Natural killer cell (primary cell): ENCODE data around the gene GSPT1. TPM values are rescaled to one million over a fixed set of nuclear protein-coding genes. Genes with fewer than 3 reads are reported as not detected.

ENCODE experiments used
- ATAC-seq, 3 donors: fragments of 150-1000 bp in 2 of 3; fragments of 200-7000 bp in 1 of 3; cut with Tn5 transposase; 1 replicate in 1 of 3; 2 replicates in 2 of 3; pipeline ENCODE4 v1.10.0; 2021; ENCODE audit warnings: mild to moderate bottlenecking in 2 of 3, moderate library complexity in 2 of 3
- DNase-seq, 2 donors: peaks; one replicate each; pipeline versions ENCODE4 v3.0.0 to v3.0.0-alpha.2; 2013 to 2021; ENCODE audit warnings: mixed read lengths in 1 of 2
- H3K27ac ChIP-seq: one replicate; pipeline ENCODE4 v1.5.1; 2013; ENCODE audit warnings: mild to moderate bottlenecking, low read length
- H3K27me3 ChIP-seq: one replicate; pipeline ENCODE4 v1.6.1; 2013; ENCODE audit warnings: low read length; ENCODE audit not compliant: control insufficient read depth, insufficient read depth
- H3K36me3 ChIP-seq: one replicate; pipeline ENCODE4 v1.6.1; 2013; ENCODE audit warnings: low read length; ENCODE audit not compliant: control insufficient read depth, insufficient read depth
- H3K4me1 ChIP-seq: one replicate; pipeline ENCODE4 v1.6.1; 2013; ENCODE audit warnings: low read length; ENCODE audit not compliant: control insufficient read depth, insufficient read depth
- H3K4me3 ChIP-seq: one replicate; pipeline ENCODE4 v1.5.1; 2013; ENCODE audit warnings: low read length
- H3K9me3 ChIP-seq: one replicate; pipeline ENCODE4 v1.6.1; 2013; ENCODE audit warnings: low read length; ENCODE audit not compliant: control insufficient read depth, insufficient read depth
- H3K27ac Mint-ChIP-seq, 2 donors: one replicate each; pipeline ENCODE4 v1.8.0; 2022; ENCODE audit warnings: mild to moderate bottlenecking in 2 of 2, mixed read lengths in 2 of 2, moderate library complexity in 1 of 2
- H3K27me3 Mint-ChIP-seq, 2 donors: one replicate each; pipeline ENCODE4 v1.8.0; 2022; ENCODE audit warnings: low read depth in 2 of 2, mixed read lengths in 2 of 2
- H3K36me3 Mint-ChIP-seq: one replicate; pipeline ENCODE4 v1.8.0; 2022; ENCODE audit warnings: mixed read lengths
- H3K4me1 Mint-ChIP-seq, 2 donors: one replicate each; pipeline ENCODE4 v1.8.0; 2022; ENCODE audit warnings: mixed read lengths in 2 of 2
- H3K4me3 Mint-ChIP-seq: one replicate; pipeline ENCODE4 v1.8.0; 2022; ENCODE audit warnings: mild to moderate bottlenecking, moderate library complexity, mixed read lengths
- H3K9me3 Mint-ChIP-seq, 2 donors: one replicate each; pipeline ENCODE4 v1.8.0; 2022; ENCODE audit warnings: mixed read lengths in 2 of 2
- WGBS: methylation state at CpG from one replicate; pipeline ENCODE4 v1.1.7; 2013; ENCODE audit warnings: missing lambda C conversion rate; ENCODE audit not compliant: insufficient coverage; 5-methylcytosine and 5-hydroxymethylcytosine counted together
- intact Hi-C: fragments of 100-400 bp; cut with micrococcal nuclease; formaldehyde crosslinking; loops from one replicate; pipeline ENCODE4 v1.14.2; 2022
- total RNA-seq, 4 donors: library from RNA; stranded (reverse); fragments of 120-200 nt in 1 of 4; gene quantifications; one replicate each; pipeline versions ENCODE4 v1.2.3 to v1.2.4, GENCODE V29; 2013 to 2022
- TF ChIP-seq, protein P1 (sequence below): fragments of 200-600 bp; IDR thresholded peaks from one replicate; pipeline ENCODE4 v1.8.0; 2022; ENCODE audit warnings: antibody characterized with exemption

The GSPT1 gene
- total RNA-seq, 3 donors from 2014 or later (not counting 1 experiment from before 2014, with no cell fraction given), result 51.4 to 77.8 (median 60.8) TPM

DNA sequence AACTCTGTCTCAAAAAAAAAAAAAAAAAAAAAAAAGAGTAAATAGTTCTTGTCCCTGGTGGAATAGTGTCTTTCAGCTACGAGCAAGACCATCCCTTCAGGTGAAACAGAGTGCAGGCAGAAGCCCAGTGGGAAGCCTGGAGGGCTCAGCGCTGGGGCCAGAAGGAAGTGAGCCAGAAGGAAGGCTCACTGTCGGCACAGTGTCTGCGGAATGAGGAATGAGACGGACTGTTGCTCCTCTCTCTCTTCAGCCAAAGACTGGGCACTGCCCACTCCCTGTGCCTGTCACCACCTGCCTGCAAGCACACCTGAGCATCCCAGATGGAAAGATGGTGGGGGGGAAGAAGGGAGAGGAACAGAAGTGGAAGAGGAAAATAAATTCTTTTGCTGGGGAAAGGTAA lies 71.9 kb downstream of the GSPT1 start:
- H3K9me3 ChIP-seq, result no peaks in the 10 kb centered on the region
- ATAC-seq, result no peak
- no peak overlapping the region for H3K27ac ChIP-seq
- Mint-ChIP-seq H3K9me3 (no peaks in the 10 kb centered on the region), H3K27me3 (no peaks in the 10 kb centered on the region), H3K4me3 (no peak overlapping the region), H3K27ac (peak overlapping the region in 1 of 2 donors; percentile 29), H3K36me3 (peaks cover 8% of the 10 kb centered on the region), H3K4me1 (peaks cover 0 to 10% of the 10 kb centered on the region in 2 donors)
- intact Hi-C loops, result no loop called here
- no peaks in the 10 kb centered on the region for H3K4me1 ChIP-seq
- no peaks in the 10 kb centered on the region for H3K27me3 ChIP-seq
- DNase-seq, result no peak
- TF ChIP-seq, protein P1, sequence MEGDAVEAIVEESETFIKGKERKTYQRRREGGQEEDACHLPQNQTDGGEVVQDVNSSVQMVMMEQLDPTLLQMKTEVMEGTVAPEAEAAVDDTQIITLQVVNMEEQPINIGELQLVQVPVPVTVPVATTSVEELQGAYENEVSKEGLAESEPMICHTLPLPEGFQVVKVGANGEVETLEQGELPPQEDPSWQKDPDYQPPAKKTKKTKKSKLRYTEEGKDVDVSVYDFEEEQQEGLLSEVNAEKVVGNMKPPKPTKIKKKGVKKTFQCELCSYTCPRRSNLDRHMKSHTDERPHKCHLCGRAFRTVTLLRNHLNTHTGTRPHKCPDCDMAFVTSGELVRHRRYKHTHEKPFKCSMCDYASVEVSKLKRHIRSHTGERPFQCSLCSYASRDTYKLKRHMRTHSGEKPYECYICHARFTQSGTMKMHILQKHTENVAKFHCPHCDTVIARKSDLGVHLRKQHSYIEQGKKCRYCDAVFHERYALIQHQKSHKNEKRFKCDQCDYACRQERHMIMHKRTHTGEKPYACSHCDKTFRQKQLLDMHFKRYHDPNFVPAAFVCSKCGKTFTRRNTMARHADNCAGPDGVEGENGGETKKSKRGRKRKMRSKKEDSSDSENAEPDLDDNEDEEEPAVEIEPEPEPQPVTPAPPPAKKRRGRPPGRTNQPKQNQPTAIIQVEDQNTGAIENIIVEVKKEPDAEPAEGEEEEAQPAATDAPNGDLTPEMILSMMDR, result no peak
- no peak overlapping the region for H3K4me3 ChIP-seq
- WGBS, result 97% methylated on average over 5 of the region's 5 CpGs
- H3K36me3 ChIP-seq, result peaks cover 81% of the 10 kb centered on the region

DNA sequence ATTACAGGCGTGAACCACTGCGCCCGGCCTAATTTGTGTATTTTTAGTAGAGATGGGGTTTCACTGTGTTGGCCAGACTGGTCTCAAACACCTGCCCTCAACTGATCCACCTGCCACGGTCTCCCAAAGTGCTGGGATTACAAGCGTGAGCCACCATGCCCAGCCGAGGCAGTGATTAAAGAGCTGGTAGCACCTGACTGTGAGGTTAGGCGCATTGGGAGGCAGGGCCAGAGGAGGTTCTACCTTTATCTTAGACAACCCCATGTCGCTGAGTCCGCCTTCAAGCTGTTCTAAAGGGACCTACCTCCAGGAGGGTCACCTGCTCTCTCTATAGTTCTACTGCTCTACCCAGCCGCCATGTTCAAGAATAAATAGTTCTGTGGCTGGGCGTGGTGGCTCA lies 72.5 kb downstream of the GSPT1 start:
- H3K4me3 Mint-ChIP-seq, result no peak overlapping the region
- DNase-seq, result no peak
- H3K36me3 Mint-ChIP-seq, result peaks cover 8% of the 10 kb centered on the region
- ATAC-seq, result no peak
- H3K27ac ChIP-seq, result no peak overlapping the region
- no peaks in the 10 kb centered on the region for H3K9me3 ChIP-seq
- intact Hi-C loops, result no loop called here
- no peaks in the 10 kb centered on the region for H3K4me1 ChIP-seq
- TF ChIP-seq, protein P1, result no peak
- peaks cover 81% of the 10 kb centered on the region for H3K36me3 ChIP-seq
- H3K4me1 Mint-ChIP-seq, result peaks cover 0 to 6% of the 10 kb centered on the region in 2 donors
- H3K27me3 ChIP-seq, result no peaks in the 10 kb centered on the region
- H3K9me3 Mint-ChIP-seq, result no peaks in the 10 kb centered on the region
- H3K4me3 ChIP-seq, result no peak overlapping the region
- no peak overlapping the region for H3K27ac Mint-ChIP-seq
- no peaks in the 10 kb centered on the region for H3K27me3 Mint-ChIP-seq
- 100% methylated on average over 11 of the region's 11 CpGs for WGBS

DNA sequence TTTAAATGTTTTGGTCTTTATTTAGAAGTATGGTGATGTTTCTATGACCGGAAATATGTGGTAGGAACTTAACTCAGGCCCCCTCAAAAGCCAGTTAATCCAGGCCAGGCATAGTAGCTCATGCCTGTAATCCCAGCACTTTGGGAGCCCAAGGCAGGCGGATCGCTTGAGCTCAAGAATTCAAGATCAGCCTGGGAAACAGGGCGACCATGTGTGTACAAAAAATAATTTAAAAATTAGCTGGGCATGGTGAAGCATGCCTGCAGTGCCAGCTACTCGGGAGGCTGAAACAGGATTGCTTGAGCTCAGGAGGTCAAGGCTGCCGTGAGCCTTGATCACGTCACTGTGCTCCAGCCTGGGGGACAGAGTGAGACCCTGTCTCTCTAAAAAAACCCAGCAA lies 74.7 kb downstream of the GSPT1 start:
- ATAC-seq (no peak), DNase-seq (no peak)
- peaks cover 82% of the 10 kb centered on the region for H3K36me3 ChIP-seq
- peaks cover 0 to 5% of the 10 kb centered on the region in 2 donors for H3K4me1 Mint-ChIP-seq
- H3K27me3 Mint-ChIP-seq, result no peaks in the 10 kb centered on the region
- H3K9me3 ChIP-seq, result no peaks in the 10 kb centered on the region
- no peak overlapping the region for H3K4me3 Mint-ChIP-seq
- H3K4me1 ChIP-seq, result no peaks in the 10 kb centered on the region
- no peaks in the 10 kb centered on the region for H3K27me3 ChIP-seq
- H3K27ac Mint-ChIP-seq, result no peak overlapping the region
- no peak overlapping the region for H3K27ac ChIP-seq
- intact Hi-C loops, result no loop called here
- H3K9me3 Mint-ChIP-seq, result no peaks in the 10 kb centered on the region
- H3K36me3 Mint-ChIP-seq, result peaks cover 13% of the 10 kb centered on the region
- 96% methylated on average over 7 of the region's 7 CpGs for WGBS
- no peak overlapping the region for H3K4me3 ChIP-seq
- TF ChIP-seq, protein P1, result no peak

DNA sequence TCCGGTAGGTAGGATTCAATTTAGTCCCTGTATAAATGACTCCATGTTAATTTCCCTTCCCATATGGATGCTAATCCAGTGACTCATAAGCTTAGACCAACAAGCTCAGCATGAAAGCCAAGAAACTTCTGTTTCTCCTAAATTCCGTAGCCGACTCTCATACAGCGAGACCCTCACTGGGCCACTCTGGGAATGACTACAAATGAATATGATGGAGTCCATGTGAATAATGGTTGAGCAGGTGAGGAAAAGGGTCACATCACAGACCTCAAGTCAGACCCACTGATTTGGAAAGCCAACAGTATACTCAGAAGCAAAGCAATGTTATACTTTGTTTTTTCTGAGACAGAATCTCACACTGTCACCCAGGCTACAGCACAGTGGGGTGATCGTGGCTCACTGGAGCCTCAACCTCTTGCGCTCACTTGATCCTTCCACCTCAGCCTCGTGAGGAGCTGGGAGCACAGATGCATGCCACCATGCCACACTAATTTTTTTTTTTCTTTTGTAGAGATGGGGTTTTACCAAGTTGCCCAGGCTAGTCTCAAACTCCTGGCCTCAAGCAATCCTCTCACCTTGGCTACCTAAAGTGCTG lies 79.0 kb downstream of the GSPT1 start:
- no peak overlapping the region for H3K27ac Mint-ChIP-seq

More for the DNA sequence above, 79.0 kb downstream of the GSPT1 start:
- Histone ChIP-seq H3K4me3 (no peak overlapping the region), H3K27me3 (no peaks in the 10 kb centered on the region), H3K36me3 (peaks cover 51% of the 10 kb centered on the region), H3K27ac (no peak overlapping the region), H3K9me3 (no peaks in the 10 kb centered on the region), H3K4me1 (no peaks in the 10 kb centered on the region)
- intact Hi-C loops, result no loop called here
- ATAC-seq, result no peak
- Mint-ChIP-seq H3K4me3 (no peak overlapping the region), H3K36me3 (peaks cover 14% of the 10 kb centered on the region), H3K9me3 (no peaks in the 10 kb centered on the region), H3K27me3 (no peaks in the 10 kb centered on the region), H3K4me1 (no peaks in the 10 kb centered on the region)
- TF ChIP-seq, protein P1, result no peak
- no peak for DNase-seq
- WGBS, result 92% methylated on average over 7 of the region's 7 CpGs
